Mesenchymal stem cell (in vitro differentiated cells and primary cell): ENCODE data around the gene LEMD1. TPM values are rescaled to one million over a fixed set of nuclear protein-coding genes. Genes with fewer than 3 reads are reported as not detected.

ENCODE experiments used
- DNase-seq: peaks from one replicate; pipeline ENCODE4 v3.0.0-alpha.2; 2013
- H2AFZ ChIP-seq: one replicate; pipeline ENCODE4 v1.6.1; 2013; ENCODE audit warnings: low read depth, mild to moderate bottlenecking, control low read depth, inconsistent platforms, low read length, moderate library complexity
- H2AK5ac ChIP-seq: 2 replicates; pipeline ENCODE4 v1.6.1; 2013; ENCODE audit warnings: low read length, moderate library complexity, mild to moderate bottlenecking, inconsistent platforms; ENCODE audit not compliant: severe bottlenecking
- H2BK120ac ChIP-seq: one replicate; pipeline ENCODE4 v1.6.1; 2013; ENCODE audit warnings: low read depth, mild to moderate bottlenecking, inconsistent platforms, low read length, moderate library complexity
- H2BK12ac ChIP-seq, 2 experiments: one replicate each; pipeline ENCODE4 v1.6.1; 2013; ENCODE audit warnings: inconsistent platforms in 2 of 2, low read length in 2 of 2, mild to moderate bottlenecking in 2 of 2, moderate library complexity in 2 of 2, control low read depth in 1 of 2
- H2BK15ac ChIP-seq: one replicate; pipeline ENCODE4 v1.6.1; 2013; ENCODE audit warnings: mild to moderate bottlenecking, low read depth, inconsistent platforms; ENCODE audit not compliant: poor library complexity, severe bottlenecking
- H2BK5ac ChIP-seq: 2 replicates; pipeline ENCODE4 v1.6.1; 2013; ENCODE audit warnings: low read depth, mild to moderate bottlenecking, low read length, control low read depth, inconsistent platforms; ENCODE audit not compliant: poor library complexity, severe bottlenecking
- H3K14ac ChIP-seq, 2 experiments: one replicate each; pipeline ENCODE4 v1.6.1; 2013; ENCODE audit warnings: inconsistent platforms in 2 of 2, low read length in 2 of 2, control low read depth in 1 of 2, mild to moderate bottlenecking in 1 of 2, moderate library complexity in 1 of 2
- H3K18ac ChIP-seq, 2 experiments: one replicate each; pipeline ENCODE4 v1.6.1; 2013; ENCODE audit warnings: inconsistent platforms in 2 of 2, low read length in 2 of 2, control low read depth in 1 of 2, low read depth in 1 of 2, mild to moderate bottlenecking in 1 of 2
- H3K23ac ChIP-seq, 2 experiments: one replicate each; pipeline ENCODE4 v1.6.1; 2013; ENCODE audit warnings: inconsistent platforms in 2 of 2, low read length in 2 of 2, mild to moderate bottlenecking in 2 of 2, moderate library complexity in 2 of 2, control low read depth in 1 of 2
- H3K27ac ChIP-seq: 2 replicates; pipeline ENCODE4 v1.5.1; 2013; ENCODE audit warnings: mild to moderate bottlenecking, moderate library complexity, low read length, control low read depth, inconsistent platforms; ENCODE audit not compliant: poor library complexity, severe bottlenecking
- H3K27me3 ChIP-seq, 2 experiments: 2 replicates each; pipeline versions ENCODE4 v1.6.1 to v1.7.0; 2013; ENCODE audit warnings: low read length in 2 of 2, mild to moderate bottlenecking in 2 of 2, moderate library complexity in 2 of 2, control low read depth in 1 of 2, inconsistent platforms in 1 of 2; ENCODE audit not compliant: control insufficient read depth in 1 of 2, insufficient read depth in 1 of 2
- H3K36me3 ChIP-seq, 2 experiments: 2 replicates each; pipeline versions ENCODE4 v1.6.1 to v1.7.0; 2013; ENCODE audit warnings: low read length in 2 of 2, control low read depth in 1 of 2, inconsistent platforms in 1 of 2, low read depth in 1 of 2, mild to moderate bottlenecking in 1 of 2; ENCODE audit not compliant: insufficient read depth in 2 of 2, control insufficient read depth in 1 of 2
- H3K4ac ChIP-seq, 2 experiments: one replicate each; pipeline ENCODE4 v1.6.1; 2013; ENCODE audit warnings: inconsistent platforms in 2 of 2, low read length in 2 of 2, mild to moderate bottlenecking in 2 of 2, moderate library complexity in 2 of 2, control low read depth in 1 of 2, low read depth in 1 of 2
- H3K4me1 ChIP-seq: 2 replicates; pipeline ENCODE4 v1.6.1; 2013; ENCODE audit warnings: low read depth, low read length, control low read depth; ENCODE audit not compliant: control insufficient read depth, insufficient read depth
- H3K4me2 ChIP-seq: 2 replicates; pipeline ENCODE4 v1.6.1; 2013; ENCODE audit warnings: low read length, mild to moderate bottlenecking, inconsistent platforms; ENCODE audit not compliant: poor library complexity, severe bottlenecking
- H3K4me3 ChIP-seq, 2 experiments: 2 replicates each; pipeline versions ENCODE4 v1.5.1 to v1.7.0; 2013; ENCODE audit warnings: low read length in 2 of 2, mild to moderate bottlenecking in 2 of 2, control low read depth in 1 of 2, low read depth in 1 of 2; ENCODE audit not compliant: insufficient read depth in 1 of 2
- H3K79me1 ChIP-seq: replicated peaks from 2 replicates; pipeline ENCODE4 v1.6.1; 2013; ENCODE audit warnings: mild to moderate bottlenecking, control low read depth, low read length, inconsistent platforms; ENCODE audit not compliant: poor library complexity, severe bottlenecking
- H3K9ac ChIP-seq: 2 replicates; pipeline ENCODE4 v1.7.0; 2013; ENCODE audit warnings: mild to moderate bottlenecking, low read length, moderate library complexity
- H3K9me3 ChIP-seq: 2 replicates; pipeline ENCODE4 v1.7.0; 2013; ENCODE audit warnings: mild to moderate bottlenecking, low read length; ENCODE audit not compliant: control insufficient read depth
- H4K8ac ChIP-seq: one replicate; pipeline ENCODE4 v1.6.1; 2013; ENCODE audit warnings: inconsistent platforms, mild to moderate bottlenecking, low read length, moderate library complexity
- H4K91ac ChIP-seq: one replicate; pipeline ENCODE4 v1.6.1; 2013; ENCODE audit warnings: mild to moderate bottlenecking, low read length, inconsistent platforms
- WGBS: methylation state at CpG from one replicate; pipeline ENCODE4 v1.1.7; 2013; ENCODE audit warnings: mixed read lengths; 5-methylcytosine and 5-hydroxymethylcytosine counted together
- small RNA-seq: library from polyadenylated mRNA; stranded (forward); fragments of <200 nt; extraction: miRNeasy Mini kit (QIAGEN cat#:217004); gene quantifications from one replicate; pipeline ENCODE3, GENCODE V24; 2013; ENCODE audit warnings: low read depth

LEMD1 gene

DNA sequence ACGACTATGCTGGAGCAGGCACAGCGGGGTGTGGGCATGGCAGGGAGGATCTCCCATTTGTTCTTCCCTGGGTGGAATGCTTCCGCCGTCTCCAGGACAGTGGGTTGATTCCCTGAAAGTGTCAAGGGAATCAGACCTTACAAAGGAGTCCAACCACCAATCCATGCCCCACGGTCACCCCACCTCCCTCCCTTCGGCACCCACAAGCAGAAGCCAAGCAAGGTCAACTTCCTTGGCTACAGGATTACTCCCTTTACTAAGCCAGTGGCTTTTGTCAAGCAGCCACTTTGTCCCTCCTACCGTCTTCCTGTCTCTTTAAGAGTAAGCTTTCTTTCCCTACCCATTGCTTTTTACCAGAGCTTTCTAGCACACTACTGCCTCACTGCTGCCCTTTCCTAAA, 84.4 kb downstream of the LEMD1 start:
- H3K79me1 ChIP-seq, result no peaks in the 10 kb centered on the region
- H3K9ac ChIP-seq, result no peak overlapping the region
- H3K9me3 ChIP-seq, result no peaks in the 10 kb centered on the region
- no peak overlapping the region for H3K14ac ChIP-seq
- no peak for DNase-seq
- no peak overlapping the region for H3K4me3 ChIP-seq
- H2BK5ac ChIP-seq, result no peak overlapping the region
- no peak overlapping the region for H4K8ac ChIP-seq
- H3K36me3 ChIP-seq, result no peaks in the 10 kb centered on the region
- H3K4me2 ChIP-seq, result no peak overlapping the region
- peak overlapping the region in 1 of 2 experiments; percentile 5 for H3K23ac ChIP-seq
- H3K27me3 ChIP-seq, result peaks cover 40 to 72% of the 10 kb centered on the region in 2 experiments
- H2BK15ac ChIP-seq, result no peak overlapping the region
- no peak overlapping the region for H4K91ac ChIP-seq
- H3K27ac ChIP-seq, result no peak overlapping the region
- no peak overlapping the region for H2AK5ac ChIP-seq
- H2BK120ac ChIP-seq, result no peak overlapping the region
- H3K4me1 ChIP-seq, result no peaks in the 10 kb centered on the region
- no peak overlapping the region for H2BK12ac ChIP-seq
- no peak overlapping the region for H3K18ac ChIP-seq
- H3K4ac ChIP-seq, result no peak overlapping the region
- 69% methylated on average over 7 of the region's 7 CpGs for WGBS
- H2AFZ ChIP-seq, result no peak overlapping the region

DNA sequence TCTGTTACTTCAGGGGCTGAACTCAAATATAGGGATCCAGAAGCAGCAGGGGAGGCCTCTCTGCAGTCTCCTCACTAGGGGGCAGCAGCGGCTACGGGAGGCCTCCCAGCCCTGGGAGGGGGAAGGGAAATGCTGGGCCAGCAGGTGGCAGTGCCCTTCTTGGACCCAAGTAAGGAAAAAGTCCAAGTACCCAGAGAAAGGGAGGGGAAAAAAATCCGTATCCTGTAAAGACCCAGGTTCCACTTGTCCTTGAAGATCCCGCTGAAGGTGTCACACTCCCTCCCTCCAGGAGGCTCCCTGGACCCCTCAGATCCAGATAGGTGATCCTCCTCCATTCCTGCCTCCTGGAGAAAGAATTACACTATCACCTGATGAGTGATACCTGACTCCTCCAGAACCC, 86.2 kb downstream of the LEMD1 start:
- H3K18ac ChIP-seq, result no peak overlapping the region
- no peak overlapping the region for H2AFZ ChIP-seq
- no peak overlapping the region for H3K23ac ChIP-seq
- H3K27me3 ChIP-seq, result peaks cover 36 to 82% of the 10 kb centered on the region in 2 experiments
- no peak overlapping the region for H4K8ac ChIP-seq
- H3K4me2 ChIP-seq, result no peak overlapping the region
- WGBS, result 12% methylated on average over 4 of the region's 4 CpGs
- H3K9ac ChIP-seq, result no peak overlapping the region
- no peaks in the 10 kb centered on the region for H3K9me3 ChIP-seq
- H2BK12ac ChIP-seq, result no peak overlapping the region
- no peaks in the 10 kb centered on the region for H3K36me3 ChIP-seq
- H2BK15ac ChIP-seq, result no peak overlapping the region
- H3K4ac ChIP-seq, result no peak overlapping the region
- H4K91ac ChIP-seq, result no peak overlapping the region
- H3K4me3 ChIP-seq, result no peak overlapping the region
- H2AK5ac ChIP-seq, result no peak overlapping the region
- no peak overlapping the region for H3K27ac ChIP-seq
- H2BK120ac ChIP-seq, result no peak overlapping the region
- peak; percentile 72 for DNase-seq
- H2BK5ac ChIP-seq, result no peak overlapping the region
- H3K79me1 ChIP-seq, result no peaks in the 10 kb centered on the region
- H3K4me1 ChIP-seq, result no peaks in the 10 kb centered on the region
- H3K14ac ChIP-seq, result no peak overlapping the region

DNA sequence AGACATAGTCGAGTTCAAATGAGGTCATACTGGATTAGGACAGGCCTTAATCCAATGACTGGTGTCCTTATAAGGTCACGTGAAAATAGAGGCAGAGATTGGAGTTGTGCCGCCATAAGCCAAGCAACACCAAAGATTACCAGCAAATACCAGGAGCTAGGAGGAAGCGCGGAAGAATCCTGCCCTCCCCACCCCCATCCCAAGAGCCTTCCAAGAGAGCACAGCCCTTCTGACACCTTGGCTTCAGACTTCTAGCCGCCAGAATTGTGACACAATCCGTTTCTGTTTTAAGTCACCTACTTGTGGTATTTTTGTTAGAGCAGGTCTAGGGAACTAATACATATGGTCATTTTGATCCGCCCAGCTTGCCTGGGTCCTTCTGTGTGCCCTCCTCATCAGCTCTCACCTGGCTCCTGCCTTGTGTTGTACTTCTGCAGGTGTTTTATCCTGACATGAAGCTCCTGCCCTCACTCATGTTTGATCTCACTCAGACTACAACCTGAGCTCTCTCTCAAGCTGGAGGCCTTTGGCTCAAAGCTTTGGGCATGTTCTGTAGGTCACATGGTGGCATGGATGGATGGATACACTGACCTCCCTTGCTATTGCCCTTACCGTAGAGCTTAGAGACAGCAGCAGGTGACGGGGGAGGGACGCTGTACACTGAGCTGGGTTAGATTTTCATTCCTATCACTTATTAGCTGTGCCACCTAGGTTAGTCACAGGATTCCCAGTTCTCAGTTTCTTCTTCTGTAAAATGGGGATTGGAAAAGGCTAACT, 89.7 kb downstream of the LEMD1 start:
- peaks cover 7% of the 10 kb centered on the region for H3K4me1 ChIP-seq
- H2AK5ac ChIP-seq, result no peak overlapping the region
- H2BK12ac ChIP-seq, result no peak overlapping the region
- no peaks in the 10 kb centered on the region for H3K36me3 ChIP-seq
- H4K91ac ChIP-seq, result no peak overlapping the region
- WGBS, result 84% methylated on average over 9 of the region's 11 CpGs
- H2AFZ ChIP-seq, result no peak overlapping the region
- no peak overlapping the region for H4K8ac ChIP-seq
- DNase-seq, result no peak
- H3K14ac ChIP-seq, result no peak overlapping the region
- H3K9me3 ChIP-seq, result no peaks in the 10 kb centered on the region
- H3K4me2 ChIP-seq, result no peak overlapping the region
- H3K79me1 ChIP-seq, result no peaks in the 10 kb centered on the region
- H3K4ac ChIP-seq, result no peak overlapping the region
- no peak overlapping the region for H3K27ac ChIP-seq
- no peak overlapping the region for H2BK5ac ChIP-seq
- H3K4me3 ChIP-seq, result no peak overlapping the region
- H3K27me3 ChIP-seq, result peaks cover 28 to 88% of the 10 kb centered on the region in 2 experiments
- H3K18ac ChIP-seq, result no peak overlapping the region
- H3K23ac ChIP-seq, result no peak overlapping the region
- H2BK15ac ChIP-seq, result no peak overlapping the region
- no peak overlapping the region for H2BK120ac ChIP-seq
- H3K9ac ChIP-seq, result no peak overlapping the region

Small RNAs within 50 kb of the gene (small RNA-seq; reads per million reads assigned to genes)
- gene MIR135B (8.9 reads per million, percentile 76 among the genes with 10 or more reads in this experiment), gene SNRPGP10 (not detected)
